Karpas-422 (cell line): ENCODE data around the gene RGS16. TPM values are rescaled to one million over a fixed set of nuclear protein-coding genes. Genes with fewer than 3 reads are reported as not detected.
A peak's percentile ranks its signal among the peaks of the same experiment; 100 is the strongest.

Source experiments
- DNase-seq: peaks from one replicate; pipeline ENCODE4 v3.0.0-alpha.2; 2015
- H2AFZ ChIP-seq: fragments of 200-600 bp; sonication (generic); 2 replicates; pipeline ENCODE4 v1.6.1; 2014; ENCODE audit warnings: antibody characterized with exemption, low read length, mixed read lengths
- H3K27ac ChIP-seq: fragments of 200-600 bp; sonication (generic); 2 replicates; pipeline ENCODE4 v1.5.1; 2014; ENCODE audit warnings: mild to moderate bottlenecking, low read length, moderate library complexity
- H3K27me3 ChIP-seq: fragments of 200-600 bp; sonication (generic); 2 replicates; pipeline ENCODE4 v1.6.1; 2014; ENCODE audit warnings: low read length, mixed read lengths
- H3K36me3 ChIP-seq: fragments of 200-600 bp; sonication (generic); 2 replicates; pipeline ENCODE4 v1.6.1; 2014; ENCODE audit warnings: low read length, mixed read lengths; ENCODE audit not compliant: insufficient read depth
- H3K4me1 ChIP-seq: fragments of 200-600 bp; sonication (generic); 2 replicates; pipeline ENCODE4 v1.6.1; 2014; ENCODE audit warnings: mild to moderate bottlenecking, low read length, mixed read lengths
- H3K4me2 ChIP-seq: fragments of 200-600 bp; sonication (generic); 2 replicates; pipeline ENCODE4 v1.6.1; 2014; ENCODE audit warnings: low read length, low read depth, mild to moderate bottlenecking; ENCODE audit not compliant: poor library complexity, severe bottlenecking
- H3K4me3 ChIP-seq: fragments of 200-600 bp; sonication (generic); 2 replicates; pipeline ENCODE4 v1.5.1; 2014; ENCODE audit warnings: mild to moderate bottlenecking, antibody characterized with exemption, low read length, mixed read lengths
- H3K79me2 ChIP-seq: fragments of 200-600 bp; sonication (generic); 2 replicates; pipeline ENCODE4 v1.6.1; 2014; ENCODE audit warnings: mild to moderate bottlenecking, low read length, mixed read lengths
- H3K9ac ChIP-seq: fragments of 200-600 bp; sonication (generic); 2 replicates; pipeline ENCODE4 v1.6.0; 2014; ENCODE audit warnings: low read length
- H3K9me2 ChIP-seq: fragments of 200-600 bp; sonication (generic), shearing (Covaris generic); replicated peaks from 2 replicates; pipeline ENCODE4 v1.6.0; 2014; ENCODE audit warnings: mild to moderate bottlenecking, low read length, moderate library complexity; ENCODE audit not compliant: insufficient read depth
- H3K9me3 ChIP-seq: fragments of 300-700, 200-600 bp; sonication (generic); 2 replicates; pipeline ENCODE4 v1.6.1; 2014; ENCODE audit warnings: low read length, mixed read lengths
- H4K20me1 ChIP-seq: fragments of 200-600 bp; sonication (generic); 2 replicates; pipeline ENCODE4 v1.6.1; 2014; ENCODE audit warnings: mild to moderate bottlenecking, antibody characterized with exemption, low read length, low read depth; ENCODE audit not compliant: insufficient read depth
- total RNA-seq: library from RNA; depleted of rRNA; stranded (reverse); fragments of >200 nt; shearing (Covaris generic); gene quantifications from 2 replicates; pipeline ENCODE4 v1.2.3, GENCODE V29; 2014; ENCODE audit warnings: low replicate concordance

The RGS16 gene
- total RNA-seq, 1 experiment from 2014 or later, result 19.0 TPM

DNA sequence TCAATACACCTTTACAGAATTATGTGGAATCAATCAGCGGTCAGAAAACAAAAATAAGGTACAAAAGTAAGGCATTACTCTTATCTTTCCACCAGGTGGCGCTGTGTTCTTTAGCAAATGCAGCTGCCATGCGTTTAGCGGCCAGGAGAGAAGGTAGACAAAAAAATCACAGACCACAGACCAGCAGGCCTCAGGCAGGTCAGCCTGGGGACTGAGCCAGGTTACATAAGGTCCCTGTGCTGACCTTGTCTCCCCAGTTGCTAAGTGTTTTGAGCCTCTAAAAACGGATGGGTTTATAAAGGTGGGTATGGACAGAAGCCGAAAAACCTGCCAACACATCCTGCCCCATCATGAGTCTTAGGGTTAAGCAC is 2.8 kb downstream of the RGS16 start:
- Histone ChIP-seq H3K4me1 (peaks cover 43% of the 10 kb centered on the region), H3K79me2 (peaks cover 8% of the 10 kb centered on the region), H3K36me3 (peaks cover 32% of the 10 kb centered on the region), H3K4me3 (peak overlapping the region; percentile 88; the same call in 1 of the 2 replicates), H2AFZ (no peak overlapping the region), H4K20me1 (peaks cover 37% of the 10 kb centered on the region), H3K9me2 (no peaks in the 10 kb centered on the region), H3K27me3 (no peaks in the 10 kb centered on the region), H3K27ac (peak overlapping the region; percentile 73), H3K4me2 (peak overlapping the region; percentile 93), H3K9ac (peak overlapping the region; percentile 96), H3K9me3 (no peaks in the 10 kb centered on the region)
- peak; percentile 94 for DNase-seq

DNA sequence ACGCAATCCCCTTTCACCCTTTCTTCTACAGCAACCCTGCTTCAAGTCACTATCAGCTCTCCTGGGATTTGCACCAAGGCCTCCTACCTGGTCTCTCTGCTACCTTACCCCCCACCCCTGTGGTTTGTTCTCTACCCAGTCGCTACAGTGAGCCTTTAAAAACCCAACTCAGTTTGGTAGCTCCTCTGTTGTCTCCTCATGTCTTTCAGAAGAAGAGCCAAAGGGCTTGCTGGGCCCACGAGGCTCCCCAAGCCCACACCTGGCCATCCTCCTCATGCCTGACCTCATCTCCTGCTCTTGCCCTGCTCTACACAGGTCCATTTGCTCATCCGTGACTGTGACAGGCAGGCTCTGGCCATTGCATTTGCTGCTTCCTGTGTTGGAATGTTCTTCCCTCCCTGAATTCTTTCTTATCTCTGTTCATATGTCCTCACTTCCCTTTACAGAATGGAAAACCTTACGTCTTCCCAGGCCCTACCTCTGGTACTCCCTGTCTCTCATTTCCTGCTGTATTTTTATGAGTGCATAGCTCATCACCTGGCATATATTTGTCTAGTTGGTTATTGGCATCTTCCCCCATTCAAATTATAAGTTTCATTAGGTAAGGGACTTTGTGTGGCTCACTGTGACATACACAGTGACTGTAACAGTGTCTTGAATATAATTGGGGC is 3.3 kb downstream of the RGS16 start:
- H3K9me3 ChIP-seq, result no peaks in the 10 kb centered on the region
- peaks cover 8% of the 10 kb centered on the region for H3K79me2 ChIP-seq
- no peaks in the 10 kb centered on the region for H3K27me3 ChIP-seq
- peaks cover 32% of the 10 kb centered on the region for H3K36me3 ChIP-seq
- peak overlapping the region; percentile 26 for H3K27ac ChIP-seq
- peak overlapping the region; percentile 93 for H3K4me2 ChIP-seq
- peaks cover 43% of the 10 kb centered on the region for H3K4me1 ChIP-seq
- H2AFZ ChIP-seq, result no peak overlapping the region
- H3K9ac ChIP-seq, result peak overlapping the region; percentile 1; the same call in 1 of the 2 replicates
- no peak overlapping the region for H3K4me3 ChIP-seq
- H4K20me1 ChIP-seq, result peaks cover 37% of the 10 kb centered on the region
- no peaks in the 10 kb centered on the region for H3K9me2 ChIP-seq
- no peak for DNase-seq

DNA sequence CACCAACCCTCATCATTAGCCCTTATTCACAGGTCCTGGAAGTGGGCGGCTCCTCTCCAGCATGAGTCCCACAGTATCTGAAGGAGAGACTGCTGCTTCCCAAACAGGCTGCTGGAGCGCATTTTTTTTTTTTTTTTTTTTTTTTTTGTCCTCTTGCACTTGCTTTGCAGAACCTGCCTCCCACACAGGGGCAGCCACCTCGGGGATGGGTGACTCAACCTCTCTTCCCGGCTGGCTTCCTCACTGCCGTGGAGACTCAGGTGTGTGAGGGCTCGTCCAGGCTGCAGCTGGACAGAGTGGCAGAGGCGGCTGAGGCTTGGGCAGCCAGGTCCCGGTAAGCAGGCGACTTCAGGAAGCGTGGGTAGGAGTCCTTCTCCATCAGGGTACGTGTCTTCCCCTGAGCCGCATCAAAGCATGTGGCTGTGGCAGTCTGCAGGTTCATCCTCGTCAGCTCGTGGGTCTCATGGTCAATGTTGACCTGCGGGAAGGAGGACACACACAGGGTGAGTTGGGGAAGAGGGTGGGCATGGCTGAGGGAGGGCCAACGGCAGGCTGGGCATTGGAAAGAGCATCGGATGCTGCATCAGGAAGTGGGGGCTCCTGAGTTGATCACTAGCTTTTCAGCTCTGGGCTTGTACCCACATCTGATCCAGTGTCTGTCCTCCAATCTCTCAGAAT is 4.0 kb downstream of the RGS16 start:
- Histone ChIP-seq H3K9me3 (no peaks in the 10 kb centered on the region), H3K36me3 (peaks cover 32% of the 10 kb centered on the region), H3K27me3 (no peaks in the 10 kb centered on the region), H3K4me1 (peaks cover 43% of the 10 kb centered on the region), H3K4me3 (no peak overlapping the region), H4K20me1 (peaks cover 37% of the 10 kb centered on the region), H2AFZ (no peak overlapping the region), H3K9me2 (no peaks in the 10 kb centered on the region), H3K27ac (peak overlapping the region; percentile 26; the same call in 1 of the 2 replicates), H3K79me2 (peaks cover 8% of the 10 kb centered on the region), H3K4me2 (peak overlapping the region; percentile 93), H3K9ac (no peak overlapping the region)
- DNase-seq, result no peak

DNA sequence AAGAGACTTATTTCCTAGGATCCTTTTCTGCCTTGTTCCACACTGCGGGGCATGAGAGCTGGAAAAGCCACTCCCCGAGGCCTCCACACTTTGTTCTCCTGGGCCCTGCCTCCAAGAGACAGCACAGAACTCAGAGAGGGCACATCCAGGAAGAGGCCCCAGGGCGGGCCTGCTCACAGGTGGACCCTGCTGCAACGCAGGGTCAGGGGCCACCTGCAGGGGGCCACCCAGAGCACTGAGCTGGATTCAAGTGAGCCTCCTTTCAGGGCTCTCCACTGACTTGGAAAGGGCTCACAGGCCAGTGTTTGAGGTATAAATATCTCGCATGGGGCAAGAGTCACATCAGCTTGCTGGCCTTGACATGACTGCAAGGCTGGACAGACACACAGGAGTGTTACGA is 4.8 kb downstream of the RGS16 start:
- H3K9me2 ChIP-seq, result no peaks in the 10 kb centered on the region
- peaks cover 37% of the 10 kb centered on the region for H4K20me1 ChIP-seq
- peaks cover 8% of the 10 kb centered on the region for H3K79me2 ChIP-seq
- DNase-seq, result peak; percentile 73
- no peak overlapping the region for H2AFZ ChIP-seq
- no peak overlapping the region for H3K4me2 ChIP-seq
- H3K4me1 ChIP-seq, result peaks cover 36% of the 10 kb centered on the region
- H3K9me3 ChIP-seq, result no peaks in the 10 kb centered on the region
- H3K27me3 ChIP-seq, result no peaks in the 10 kb centered on the region
- no peak overlapping the region for H3K4me3 ChIP-seq
- no peak overlapping the region for H3K9ac ChIP-seq
- peaks cover 32% of the 10 kb centered on the region for H3K36me3 ChIP-seq
- H3K27ac ChIP-seq, result no peak overlapping the region

DNA sequence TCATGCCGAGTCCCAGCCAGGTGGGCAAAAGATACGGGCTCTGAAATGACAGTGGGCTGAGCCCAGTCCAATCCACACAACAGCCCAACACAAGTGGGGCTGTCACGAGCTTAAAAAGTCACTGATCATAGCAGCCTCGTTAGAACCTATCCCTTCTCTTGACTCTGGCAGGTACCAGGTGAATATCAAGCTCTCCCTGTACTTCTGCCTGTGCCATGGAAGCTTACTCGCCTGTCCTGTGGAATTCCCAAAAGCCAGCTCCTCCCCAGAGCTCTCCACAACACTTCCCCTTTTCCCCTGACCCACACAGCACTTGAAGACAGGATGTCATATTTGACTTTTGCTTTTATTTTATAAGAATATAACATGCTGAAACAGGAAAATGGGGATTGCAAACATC is 5.9 kb downstream of the RGS16 start:
- no peaks in the 10 kb centered on the region for H3K9me2 ChIP-seq
- H3K27me3 ChIP-seq, result no peaks in the 10 kb centered on the region
- H3K9ac ChIP-seq, result no peak overlapping the region
- peaks cover 32% of the 10 kb centered on the region for H3K36me3 ChIP-seq
- no peaks in the 10 kb centered on the region for H3K9me3 ChIP-seq
- H3K4me3 ChIP-seq, result no peak overlapping the region
- DNase-seq, result no peak
- no peak overlapping the region for H3K4me2 ChIP-seq
- no peak overlapping the region for H3K27ac ChIP-seq
- H3K4me1 ChIP-seq, result peaks cover 31% of the 10 kb centered on the region
- peaks cover under 1% of the 10 kb centered on the region for H3K79me2 ChIP-seq
- H4K20me1 ChIP-seq, result peaks cover 29% of the 10 kb centered on the region; the same call in 1 of the 2 replicates
- no peak overlapping the region for H2AFZ ChIP-seq

DNA sequence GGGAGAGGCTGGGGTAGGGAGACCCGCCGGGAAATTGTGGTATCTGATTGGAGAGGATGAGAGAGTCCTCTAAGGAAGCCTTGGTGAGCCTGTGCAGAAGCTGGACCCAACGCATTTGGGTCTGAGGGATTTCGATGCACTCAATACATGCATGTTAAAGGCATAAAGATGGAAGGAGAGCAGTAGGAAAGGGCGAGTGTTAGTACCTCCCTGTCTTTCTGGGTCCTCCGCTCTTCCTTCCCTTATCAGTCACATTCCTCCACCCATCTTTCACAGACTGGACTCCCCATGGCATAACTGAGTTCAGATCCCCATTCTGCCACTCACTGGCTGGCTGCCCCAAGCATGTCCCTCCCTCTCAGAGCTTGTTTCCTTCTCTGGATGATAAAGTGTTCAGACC is 7.3 kb downstream of the RGS16 start:
- Histone ChIP-seq H3K27me3 (no peaks in the 10 kb centered on the region), H3K79me2 (no peaks in the 10 kb centered on the region), H3K4me1 (peaks cover 17% of the 10 kb centered on the region), H3K9ac (no peak overlapping the region), H3K4me3 (no peak overlapping the region), H4K20me1 (peaks cover 16% of the 10 kb centered on the region; the same call in 1 of the 2 replicates), H3K27ac (no peak overlapping the region), H3K36me3 (peaks cover 21% of the 10 kb centered on the region), H2AFZ (no peak overlapping the region), H3K9me3 (no peaks in the 10 kb centered on the region), H3K4me2 (no peak overlapping the region), H3K9me2 (no peaks in the 10 kb centered on the region)
- DNase-seq, result no peak

DNA sequence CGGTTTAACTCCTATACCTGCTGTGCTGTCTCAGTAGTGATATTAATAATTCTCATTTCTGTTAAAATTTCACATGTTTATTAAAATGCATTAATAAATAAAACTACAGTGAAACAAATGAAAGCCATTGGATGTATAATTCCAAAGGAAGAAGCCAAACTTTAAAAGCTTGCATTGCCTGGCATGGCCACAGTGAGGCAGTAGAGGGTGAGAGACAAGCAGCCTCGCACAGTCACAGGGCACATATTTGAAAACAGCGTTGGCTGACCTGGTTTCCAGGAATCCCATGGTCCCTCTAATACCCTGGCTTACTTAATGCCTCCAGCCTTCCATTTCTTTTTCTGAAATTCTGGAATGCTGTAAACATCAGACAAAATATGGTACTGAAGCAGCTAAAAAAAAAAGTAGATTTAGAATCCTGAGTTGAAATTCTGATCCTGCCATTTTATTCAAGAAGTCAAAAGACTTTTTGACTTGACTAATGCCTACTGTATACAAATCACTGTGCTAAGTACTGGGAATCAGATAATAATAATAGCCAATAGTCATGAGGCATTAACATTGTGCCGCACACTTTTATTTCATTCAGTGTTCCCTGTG is 8.4 kb downstream of the RGS16 start:
- Histone ChIP-seq H2AFZ (no peak overlapping the region), H3K9ac (no peak overlapping the region), H4K20me1 (peaks cover 11% of the 10 kb centered on the region; the same call in 1 of the 2 replicates), H3K9me2 (no peaks in the 10 kb centered on the region), H3K36me3 (peaks cover 11% of the 10 kb centered on the region), H3K4me1 (peaks cover 6% of the 10 kb centered on the region), H3K9me3 (no peaks in the 10 kb centered on the region), H3K4me2 (no peak overlapping the region), H3K27me3 (no peaks in the 10 kb centered on the region), H3K79me2 (no peaks in the 10 kb centered on the region), H3K4me3 (no peak overlapping the region), H3K27ac (no peak overlapping the region)
- DNase-seq, result peak; percentile 86

DNA sequence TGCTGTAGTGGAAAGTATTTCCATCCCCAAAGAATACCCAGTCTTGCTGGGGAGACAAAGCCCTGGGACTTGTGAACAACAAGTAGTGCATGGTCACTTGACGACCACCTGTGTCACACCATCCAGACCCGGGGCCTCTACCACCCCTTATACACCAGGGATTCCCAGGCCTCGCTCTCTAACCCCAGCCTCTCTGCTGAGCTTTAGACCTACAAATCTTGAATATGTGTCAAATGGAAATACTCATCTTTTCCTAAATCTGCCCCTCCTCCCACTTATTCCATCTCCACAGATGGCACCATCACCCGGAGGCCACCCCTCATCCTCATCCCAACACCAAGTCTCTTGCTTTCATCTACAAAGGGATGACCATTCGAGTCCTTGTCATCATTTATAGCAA is 14.3 kb downstream of the RGS16 start:
- DNase-seq, result no peak
- Histone ChIP-seq H3K79me2 (peaks cover 25% of the 10 kb centered on the region), H3K4me2 (no peak overlapping the region), H4K20me1 (no peaks in the 10 kb centered on the region), H3K27me3 (no peaks in the 10 kb centered on the region), H2AFZ (no peak overlapping the region), H3K4me3 (no peak overlapping the region), H3K9me2 (no peaks in the 10 kb centered on the region), H3K9ac (no peak overlapping the region), H3K4me1 (peaks cover 20% of the 10 kb centered on the region), H3K36me3 (0 out of 2 replicates have a peak, but pooled peaks cover 4% of the 10 kb centered on the region), H3K27ac (no peak overlapping the region), H3K9me3 (no peaks in the 10 kb centered on the region)
